Iris pigment epithelial cell (primary cell): ENCODE results near the gene INSYN2B.

Experiments
- DNase-seq: peaks from one replicate; pipeline ENCODE4 v3.0.0-alpha.2; 2011; ENCODE audit warnings: low read depth

The INSYN2B gene

GRCh38 chr5:169886677-169887076, 93.6 kb downstream of the INSYN2B start:
- DNase-seq = no peak

GRCh38 chr5:169886033-169886432, 94.3 kb downstream of the INSYN2B start:
- no peak for DNase-seq

GRCh38 chr5:169881702-169882303, 98.5 kb downstream of the INSYN2B start:
- DNase-seq = peak; percentile 8

- no peak for DNase-seq
Measured at GRCh38 chr5:169880785-169881184, 99.5 kb downstream of the INSYN2B start.

- no peak for DNase-seq
Measured at GRCh38 chr5:169880012-169880663, 100.2 kb downstream of the INSYN2B start.

- peak; percentile 72 for DNase-seq
Measured at GRCh38 chr5:169876386-169876785, 103.9 kb downstream of the INSYN2B start.

- no peak for DNase-seq
Measured at GRCh38 chr5:169875731-169876130, 104.6 kb downstream of the INSYN2B start.

GRCh38 chr5:169875091-169875728, 105.1 kb downstream of the INSYN2B start:
- DNase-seq = peak; percentile 78

- peak; percentile 23 for DNase-seq
Measured at GRCh38 chr5:169874621-169875020, 105.7 kb downstream of the INSYN2B start.

- peak; percentile 90 for DNase-seq
Measured at GRCh38 chr5:169873642-169874041, 106.7 kb downstream of the INSYN2B start.

GRCh38 chr5:169871826-169872490, 108.3 kb downstream of the INSYN2B start:
- DNase-seq = no peak

- no peak for DNase-seq
Measured at GRCh38 chr5:169870211-169870610, 110.1 kb downstream of the INSYN2B start.

GRCh38 chr5:169869066-169869465, 111.2 kb downstream of the INSYN2B start:
- DNase-seq = no peak

GRCh38 chr5:169867347-169867746, 112.9 kb downstream of the INSYN2B start:
- no peak for DNase-seq

GRCh38 chr5:169864483-169864882, 115.8 kb downstream of the INSYN2B start:
- no peak for DNase-seq

- no peak for DNase-seq
Measured at GRCh38 chr5:169862391-169862811, 117.9 kb downstream of the INSYN2B start.

- DNase-seq = peak; percentile 90
Measured at GRCh38 chr5:169861934-169862333, 118.4 kb downstream of the INSYN2B start.

GRCh38 chr5:169861433-169861832, 118.9 kb downstream of the INSYN2B start:
- DNase-seq = no peak

- DNase-seq = no peak
Measured at GRCh38 chr5:169860585-169860984, 119.7 kb downstream of the INSYN2B start.

GRCh38 chr5:169856571-169856970, 123.7 kb downstream of the INSYN2B start:
- peak; percentile 95 for DNase-seq

GRCh38 chr5:169851321-169851850, 128.9 kb downstream of the INSYN2B start:
- no peak for DNase-seq

- no peak for DNase-seq
Measured at GRCh38 chr5:169850409-169850808, 129.9 kb downstream of the INSYN2B start.

- no peak for DNase-seq
Measured at GRCh38 chr5:169848792-169849191, 131.5 kb downstream of the INSYN2B start.
